Esophagus squamous epithelium (tissue), 4 donors: Measurements from ENCODE around the gene SETD1A.

Source experiments
- CTCF ChIP-seq, 6 experiments: fragments of 450-650 bp in 4 of 6; fragments of 200-600 bp in 2 of 6; sonication (generic) in 2 of 6; IDR thresholded peaks; one replicate each; pipeline ENCODE4 v1.5.1; 2016 to 2019; ENCODE audit warnings: antibody characterized with exemption in 6 of 6, mild to moderate bottlenecking in 4 of 6, moderate library complexity in 4 of 6
- POLR2A ChIP-seq, 4 donors: fragments of 450-650 bp; IDR thresholded peaks; one replicate each; pipeline ENCODE4 v1.6.1; 2017; ENCODE audit warnings: antibody characterized with exemption in 4 of 4, mild to moderate bottlenecking in 4 of 4, moderate library complexity in 3 of 4

DNA sequence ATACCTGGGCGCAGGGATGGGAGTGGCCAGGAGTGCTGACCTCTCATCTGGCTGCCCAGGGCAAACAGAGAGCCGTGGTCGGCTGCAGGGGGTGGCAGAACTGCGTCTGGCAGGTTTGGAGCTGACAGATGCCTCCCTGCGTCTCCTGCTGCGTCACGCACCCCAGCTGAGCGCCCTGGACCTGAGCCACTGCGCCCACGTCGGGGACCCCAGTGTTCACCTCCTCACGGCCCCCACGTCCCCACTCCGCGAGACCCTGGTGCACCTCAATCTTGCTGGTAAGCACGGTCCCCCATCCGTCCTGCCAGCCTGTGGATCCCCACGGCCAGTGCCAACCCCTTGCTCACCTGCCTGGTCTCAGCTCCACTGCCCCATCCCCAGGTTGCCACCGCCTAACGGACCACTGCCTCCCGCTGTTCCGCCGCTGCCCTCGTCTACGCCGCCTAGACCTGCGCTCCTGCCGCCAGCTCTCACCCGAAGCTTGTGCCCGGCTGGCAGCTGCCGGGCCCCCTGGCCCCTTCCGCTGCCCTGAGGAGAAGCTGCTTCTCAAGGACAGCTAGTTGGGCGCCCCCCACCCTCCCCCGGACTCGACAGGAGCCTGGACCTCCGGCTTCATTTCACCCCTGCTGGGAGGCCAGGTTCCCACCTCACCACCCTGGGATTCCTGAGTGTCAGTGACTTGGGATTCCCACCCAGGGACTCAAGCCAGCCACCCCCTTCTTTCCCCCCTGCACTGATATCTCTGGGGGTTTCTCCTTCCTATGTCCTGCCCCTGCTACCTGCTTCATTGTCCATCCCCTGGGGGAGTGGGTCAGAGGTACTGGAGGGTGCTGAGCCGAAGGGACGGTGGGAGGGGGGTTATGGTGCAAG, 10.6 kb upstream of the SETD1A start:
- no peak for TF ChIP-seq CTCF (IDR thresholded peaks at IDR 0.05)
- no peak for TF ChIP-seq POLR2A (IDR thresholded peaks at IDR 0.05)
